ENCODE measurements around the gene TRAF3IP3.
"Not testable (repeated sequence)": the region's sequence is repeated elsewhere in the genome, so short reads cannot be mapped to it uniquely, and the experiment has no call there.

TRAF3IP3 gene

GRCh38 chr1:209790286-209791193, 34.7 kb downstream of the TRAF3IP3 start:
- Histone ChIP-seq H3K9me3 (ENCODE audit: control insufficient read depth in 1 of 2, low read length in 2 of 2) (no peaks in the 10 kb centered on the region), H3K36me3 (ENCODE audit: control insufficient read depth in 1 of 2, insufficient read depth in 2 of 2, low read length in 2 of 2) (peaks cover 26 to 48% of the 10 kb centered on the region in 2 donors), H3K27me3 (ENCODE audit: control insufficient read depth in 1 of 2, insufficient read depth in 2 of 2, low read length in 2 of 2) (no peaks in the 10 kb centered on the region), H3K4me3 (ENCODE audit: low read depth in 1 of 2, low read length in 2 of 2) (peak overlapping the region in 1 of 2 donors; percentile 3), H3K9ac (ENCODE audit: low read depth in 1 of 2, low read length in 2 of 2) (no peak overlapping the region), H3K27ac (ENCODE audit: low read depth, low read length) (no peak overlapping the region), H3K4me1 (ENCODE audit: control insufficient read depth in 1 of 2, insufficient read depth in 2 of 2, low read length in 2 of 2) (peaks cover 44 to 54% of the 10 kb centered on the region in 2 donors)

- Histone ChIP-seq H3K4me1 (ENCODE audit: control insufficient read depth in 1 of 2, insufficient read depth in 2 of 2, low read length in 2 of 2) (peaks cover 34 to 51% of the 10 kb centered on the region in 2 donors), H3K9ac (ENCODE audit: low read depth in 1 of 2, low read length in 2 of 2) (no peak overlapping the region), H3K27ac (ENCODE audit: low read depth, low read length) (peak overlapping the region; percentile 52), H3K4me3 (ENCODE audit: low read depth in 1 of 2, low read length in 2 of 2) (no peak overlapping the region), H3K36me3 (ENCODE audit: control insufficient read depth in 1 of 2, insufficient read depth in 2 of 2, low read length in 2 of 2) (peaks cover 26 to 47% of the 10 kb centered on the region in 2 donors), H3K27me3 (ENCODE audit: control insufficient read depth in 1 of 2, insufficient read depth in 2 of 2, low read length in 2 of 2) (no peaks in the 10 kb centered on the region), H3K9me3 (ENCODE audit: control insufficient read depth in 1 of 2, low read length in 2 of 2) (no peaks in the 10 kb centered on the region)
Measured at GRCh38 chr1:209791920-209792319, 36.1 kb downstream of the TRAF3IP3 start.

- H3K9me3 ChIP-seq (ENCODE audit: control insufficient read depth in 1 of 2, low read length in 2 of 2); H3K9ac ChIP-seq (ENCODE audit: low read depth in 1 of 2, low read length in 2 of 2); H3K4me3 ChIP-seq (ENCODE audit: low read depth in 1 of 2, low read length in 2 of 2); H3K27me3 ChIP-seq (ENCODE audit: control insufficient read depth in 1 of 2, insufficient read depth in 2 of 2, low read length in 2 of 2); H3K27ac ChIP-seq (ENCODE audit: low read depth, low read length): not testable (repeated sequence)
- Histone ChIP-seq H3K4me1 (ENCODE audit: control insufficient read depth in 1 of 2, insufficient read depth in 2 of 2, low read length in 2 of 2) (peaks cover 18 to 40% of the 10 kb centered on the region in 2 donors), H3K36me3 (ENCODE audit: control insufficient read depth in 1 of 2, insufficient read depth in 2 of 2, low read length in 2 of 2) (peaks cover 26 to 41% of the 10 kb centered on the region in 2 donors)
Measured at GRCh38 chr1:209793711-209794110, 37.9 kb downstream of the TRAF3IP3 start.

- H3K27me3 ChIP-seq (ENCODE audit: control insufficient read depth in 1 of 2, insufficient read depth in 2 of 2, low read length in 2 of 2) = no peaks in the 10 kb centered on the region
- H3K4me1 ChIP-seq (ENCODE audit: control insufficient read depth in 1 of 2, insufficient read depth in 2 of 2, low read length in 2 of 2) = peaks cover 13 to 31% of the 10 kb centered on the region in 2 donors
- no peaks in the 10 kb centered on the region for H3K9me3 ChIP-seq (ENCODE audit: control insufficient read depth in 1 of 2, low read length in 2 of 2)
- H3K4me3 ChIP-seq (ENCODE audit: low read depth in 1 of 2, low read length in 2 of 2) = no peak overlapping the region
- no peak overlapping the region for H3K9ac ChIP-seq (ENCODE audit: low read depth in 1 of 2, low read length in 2 of 2)
- H3K36me3 ChIP-seq (ENCODE audit: control insufficient read depth in 1 of 2, insufficient read depth in 2 of 2, low read length in 2 of 2) = peaks cover 8 to 27% of the 10 kb centered on the region in 2 donors
- H3K27ac ChIP-seq (ENCODE audit: low read depth, low read length) = no peak overlapping the region
Measured at GRCh38 chr1:209797978-209798639, 42.3 kb downstream of the TRAF3IP3 start.

- Histone ChIP-seq H3K4me1 (ENCODE audit: control insufficient read depth in 1 of 2, insufficient read depth in 2 of 2, low read length in 2 of 2) (peaks cover 22 to 35% of the 10 kb centered on the region in 2 donors), H3K27me3 (ENCODE audit: control insufficient read depth in 1 of 2, insufficient read depth in 2 of 2, low read length in 2 of 2) (no peaks in the 10 kb centered on the region), H3K4me3 (ENCODE audit: low read depth in 1 of 2, low read length in 2 of 2) (no peak overlapping the region), H3K27ac (ENCODE audit: low read depth, low read length) (no peak overlapping the region), H3K9me3 (ENCODE audit: control insufficient read depth in 1 of 2, low read length in 2 of 2) (no peaks in the 10 kb centered on the region), H3K36me3 (ENCODE audit: control insufficient read depth in 1 of 2, insufficient read depth in 2 of 2, low read length in 2 of 2) (peaks cover 0 to 9% of the 10 kb centered on the region in 2 donors), H3K9ac (ENCODE audit: low read depth in 1 of 2, low read length in 2 of 2) (peak overlapping the region in 1 of 2 donors; percentile 13)
Measured at GRCh38 chr1:209800984-209801834, 45.4 kb downstream of the TRAF3IP3 start.

GRCh38 chr1:209802117-209802779, 46.4 kb downstream of the TRAF3IP3 start:
- H3K36me3 ChIP-seq (ENCODE audit: control insufficient read depth in 1 of 2, insufficient read depth in 2 of 2, low read length in 2 of 2) = peaks cover 0 to 9% of the 10 kb centered on the region in 2 donors
- H3K9me3 ChIP-seq (ENCODE audit: control insufficient read depth in 1 of 2, low read length in 2 of 2) = no peaks in the 10 kb centered on the region
- H3K27ac ChIP-seq (ENCODE audit: low read depth, low read length) = no peak overlapping the region
- peaks cover 28% of the 10 kb centered on the region in 2 donors for H3K4me1 ChIP-seq (ENCODE audit: control insufficient read depth in 1 of 2, insufficient read depth in 2 of 2, low read length in 2 of 2)
- peak overlapping the region in 1 of 2 donors; percentile 13 for H3K9ac ChIP-seq (ENCODE audit: low read depth in 1 of 2, low read length in 2 of 2)
- H3K4me3 ChIP-seq (ENCODE audit: low read depth in 1 of 2, low read length in 2 of 2) = peak overlapping the region in 1 of 2 donors; percentile 71
- no peaks in the 10 kb centered on the region for H3K27me3 ChIP-seq (ENCODE audit: control insufficient read depth in 1 of 2, insufficient read depth in 2 of 2, low read length in 2 of 2)

- peak overlapping the region in 1 of 2 donors; percentile 9 for H3K9ac ChIP-seq (ENCODE audit: low read depth in 1 of 2, low read length in 2 of 2)
- H3K27me3 ChIP-seq (ENCODE audit: control insufficient read depth in 1 of 2, insufficient read depth in 2 of 2, low read length in 2 of 2) = no peaks in the 10 kb centered on the region
- peak overlapping the region; percentile 18 to 71 for H3K4me3 ChIP-seq (ENCODE audit: low read depth in 1 of 2, low read length in 2 of 2)
- no peak overlapping the region for H3K27ac ChIP-seq (ENCODE audit: low read depth, low read length)
- H3K4me1 ChIP-seq (ENCODE audit: control insufficient read depth in 1 of 2, insufficient read depth in 2 of 2, low read length in 2 of 2) = peaks cover 24 to 33% of the 10 kb centered on the region in 2 donors
- peaks cover 0 to 9% of the 10 kb centered on the region in 2 donors for H3K36me3 ChIP-seq (ENCODE audit: control insufficient read depth in 1 of 2, insufficient read depth in 2 of 2, low read length in 2 of 2)
- no peaks in the 10 kb centered on the region for H3K9me3 ChIP-seq (ENCODE audit: control insufficient read depth in 1 of 2, low read length in 2 of 2)
Measured at GRCh38 chr1:209802780-209803152, 46.9 kb downstream of the TRAF3IP3 start.

GRCh38 chr1:209803568-209803967, 47.7 kb downstream of the TRAF3IP3 start:
- Histone ChIP-seq H3K4me1 (ENCODE audit: control insufficient read depth in 1 of 2, insufficient read depth in 2 of 2, low read length in 2 of 2) (peaks cover 29 to 40% of the 10 kb centered on the region in 2 donors), H3K4me3 (ENCODE audit: low read depth in 1 of 2, low read length in 2 of 2) (peak overlapping the region; percentile 71 to 78), H3K27me3 (ENCODE audit: control insufficient read depth in 1 of 2, insufficient read depth in 2 of 2, low read length in 2 of 2) (no peaks in the 10 kb centered on the region), H3K9ac (ENCODE audit: low read depth in 1 of 2, low read length in 2 of 2) (peak overlapping the region in 1 of 2 donors; percentile 4), H3K36me3 (ENCODE audit: control insufficient read depth in 1 of 2, insufficient read depth in 2 of 2, low read length in 2 of 2) (peaks cover 0 to 9% of the 10 kb centered on the region in 2 donors), H3K9me3 (ENCODE audit: control insufficient read depth in 1 of 2, low read length in 2 of 2) (no peaks in the 10 kb centered on the region), H3K27ac (ENCODE audit: low read depth, low read length) (no peak overlapping the region)

GRCh38 chr1:209805341-209805781, 49.5 kb downstream of the TRAF3IP3 start:
- Histone ChIP-seq H3K36me3 (ENCODE audit: control insufficient read depth in 1 of 2, insufficient read depth in 2 of 2, low read length in 2 of 2) (no peaks in the 10 kb centered on the region), H3K9me3 (ENCODE audit: control insufficient read depth in 1 of 2, low read length in 2 of 2) (no peaks in the 10 kb centered on the region), H3K27me3 (ENCODE audit: control insufficient read depth in 1 of 2, insufficient read depth in 2 of 2, low read length in 2 of 2) (no peaks in the 10 kb centered on the region), H3K27ac (ENCODE audit: low read depth, low read length) (peak overlapping the region; percentile 42), H3K4me1 (ENCODE audit: control insufficient read depth in 1 of 2, insufficient read depth in 2 of 2, low read length in 2 of 2) (peaks cover 30 to 40% of the 10 kb centered on the region in 2 donors), H3K9ac (ENCODE audit: low read depth in 1 of 2, low read length in 2 of 2) (peak overlapping the region; percentile 84 to 92), H3K4me3 (ENCODE audit: low read depth in 1 of 2, low read length in 2 of 2) (peak overlapping the region; percentile 71 to 78)
